Measurements from ENCODE around the gene ITFG2. TPM values are rescaled to one million over a fixed set of nuclear protein-coding genes. Genes with fewer than 3 reads are reported as not detected.

ITFG2 gene
- total RNA-seq, 1 experiment from 2014 or later = 31.9 TPM

DNA sequence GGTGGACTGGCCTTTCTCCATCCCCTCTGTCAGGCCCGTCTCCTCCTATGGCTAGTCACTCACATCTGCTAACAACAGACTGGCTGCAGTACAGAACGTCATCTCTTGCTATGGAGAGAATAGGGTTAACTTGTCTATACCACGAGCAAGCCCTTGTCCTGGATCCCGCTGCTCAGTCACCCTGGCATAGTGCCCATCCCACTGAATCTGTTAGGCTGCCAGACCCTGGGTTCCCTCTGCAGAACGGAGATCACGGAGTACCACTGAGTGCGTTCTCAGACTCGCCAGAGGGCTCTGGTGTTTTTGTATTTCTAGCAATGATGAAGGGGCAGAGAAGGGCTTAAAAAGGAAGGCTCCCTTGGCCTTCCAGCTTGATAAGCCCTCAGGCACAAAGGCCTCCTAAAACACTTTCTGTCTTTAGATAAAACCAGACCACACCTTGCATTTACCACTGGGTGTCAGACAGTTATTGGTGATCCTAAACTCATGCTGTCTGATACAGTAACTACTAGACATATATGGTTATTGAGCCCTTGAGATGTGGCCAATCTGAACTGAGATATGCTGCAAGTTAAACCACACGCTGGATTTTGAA is 28.7 kb downstream of the ITFG2 start:
- no peak overlapping the region for H3K9ac ChIP-seq (ENCODE audit: low read length)
- no peaks in the 10 kb centered on the region for H4K20me1 ChIP-seq (ENCODE audit: insufficient read depth, low read depth, low read length)
- H3K79me2 ChIP-seq (ENCODE audit: low read length) = no peaks in the 10 kb centered on the region
- no peaks in the 10 kb centered on the region for H3K9me3 ChIP-seq (ENCODE audit: low read length)
- DNase-seq = no peak
- H3K4me2 ChIP-seq (ENCODE audit: low read depth, low read length, poor library complexity, severe bottlenecking) = no peak overlapping the region
- peaks cover 19% of the 10 kb centered on the region; the same call in 1 of the 2 replicates for H3K36me3 ChIP-seq (ENCODE audit: insufficient read depth, low read length)
- no peaks in the 10 kb centered on the region for H3K27me3 ChIP-seq (ENCODE audit: low read length)
- no peak overlapping the region for H3K4me3 ChIP-seq (ENCODE audit: low read length)
- H2AFZ ChIP-seq (ENCODE audit: low read length) = no peak overlapping the region
- H3K9me2 ChIP-seq (replicated peaks; ENCODE audit: insufficient read depth, low read length) = no peaks in the 10 kb centered on the region
- H3K27ac ChIP-seq (ENCODE audit: low read length) = no peak overlapping the region
- no peaks in the 10 kb centered on the region for H3K4me1 ChIP-seq (ENCODE audit: low read length)

DNA sequence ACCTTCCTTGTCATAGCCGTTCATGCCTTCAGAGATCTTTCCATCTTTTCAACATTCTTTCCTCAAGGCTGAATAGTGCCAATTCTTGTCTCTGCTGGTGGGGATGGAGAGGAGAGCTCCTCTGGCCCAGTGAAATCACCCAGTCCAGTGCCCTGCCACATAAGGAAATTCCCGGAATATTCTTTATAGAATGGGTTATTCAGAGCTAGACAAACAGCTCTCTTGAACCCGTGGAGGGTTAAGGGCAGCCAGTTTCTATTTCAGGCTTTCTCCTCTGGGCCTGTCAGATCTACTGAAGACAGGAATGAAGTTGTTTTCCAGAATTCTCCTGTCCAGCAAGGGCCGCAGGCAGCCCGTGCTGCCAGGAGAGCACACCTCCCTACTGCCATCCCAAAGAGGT is 30.5 kb downstream of the ITFG2 start:
- H3K9me2 ChIP-seq (replicated peaks; ENCODE audit: insufficient read depth, low read length) = no peaks in the 10 kb centered on the region
- H3K79me2 ChIP-seq (ENCODE audit: low read length) = no peaks in the 10 kb centered on the region
- no peak for DNase-seq
- H3K4me1 ChIP-seq (ENCODE audit: low read length) = no peaks in the 10 kb centered on the region
- H4K20me1 ChIP-seq (ENCODE audit: insufficient read depth, low read depth, low read length) = no peaks in the 10 kb centered on the region
- H3K4me3 ChIP-seq (ENCODE audit: low read length) = no peak overlapping the region
- H3K27ac ChIP-seq (ENCODE audit: low read length) = no peak overlapping the region
- H3K9ac ChIP-seq (ENCODE audit: low read length) = no peak overlapping the region
- H3K9me3 ChIP-seq (ENCODE audit: low read length) = no peaks in the 10 kb centered on the region
- no peaks in the 10 kb centered on the region for H3K27me3 ChIP-seq (ENCODE audit: low read length)
- no peak overlapping the region for H3K4me2 ChIP-seq (ENCODE audit: low read depth, low read length, poor library complexity, severe bottlenecking)
- H2AFZ ChIP-seq (ENCODE audit: low read length) = no peak overlapping the region
- H3K36me3 ChIP-seq (ENCODE audit: insufficient read depth, low read length) = peaks cover 11% of the 10 kb centered on the region; the same call in 1 of the 2 replicates

DNA sequence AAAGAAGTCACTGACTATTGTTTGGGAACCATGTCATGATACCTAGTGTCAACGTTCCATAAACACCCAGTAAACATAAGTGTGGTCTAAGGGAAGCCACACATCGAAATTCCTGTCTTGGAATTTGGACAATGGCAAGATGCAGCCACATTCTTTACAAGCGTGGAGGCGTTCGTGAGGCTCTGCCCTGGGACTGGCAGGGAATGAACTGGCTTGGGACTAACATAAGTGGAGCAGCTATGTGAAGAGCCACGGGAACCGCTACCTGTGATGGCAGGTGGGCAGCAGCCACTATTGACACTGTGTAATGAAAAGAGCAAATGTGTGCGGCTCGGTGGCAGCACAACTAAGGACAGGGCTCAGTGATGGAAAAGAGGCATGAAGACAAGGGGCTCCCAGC is 32.3 kb downstream of the ITFG2 start:
- H3K27ac ChIP-seq (ENCODE audit: low read length) = no peak overlapping the region
- H3K36me3 ChIP-seq (ENCODE audit: insufficient read depth, low read length) = peaks cover 5% of the 10 kb centered on the region; the same call in 1 of the 2 replicates
- no peaks in the 10 kb centered on the region for H4K20me1 ChIP-seq (ENCODE audit: insufficient read depth, low read depth, low read length)

DNA sequence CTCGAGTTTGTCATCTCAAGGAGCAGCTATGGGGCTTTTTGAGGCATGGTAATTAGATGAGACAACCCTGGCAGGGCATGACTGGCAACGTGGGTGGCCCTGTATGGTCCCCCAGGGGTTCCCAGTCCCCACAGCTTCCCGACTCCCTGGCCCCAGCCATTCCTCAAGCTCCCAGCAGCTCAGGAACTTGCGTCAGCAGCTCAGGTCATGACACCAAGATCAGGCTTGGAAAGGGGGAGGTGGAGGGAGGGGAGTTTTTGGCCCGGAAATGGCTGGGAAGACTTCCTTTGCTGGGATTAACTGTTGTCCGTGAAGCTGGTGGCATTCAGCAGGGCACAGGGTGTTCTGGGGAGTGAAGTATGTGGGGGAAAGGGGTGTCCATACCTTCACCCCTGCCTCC is 32.8 kb downstream of the ITFG2 start:
- H3K79me2 ChIP-seq (ENCODE audit: low read length) = no peaks in the 10 kb centered on the region
- no peaks in the 10 kb centered on the region for H3K9me3 ChIP-seq (ENCODE audit: low read length)
- H3K27ac ChIP-seq (ENCODE audit: low read length) = no peak overlapping the region
- H3K4me3 ChIP-seq (ENCODE audit: low read length) = no peak overlapping the region
- H3K9ac ChIP-seq (ENCODE audit: low read length) = no peak overlapping the region
- DNase-seq = no peak
- peaks cover 5% of the 10 kb centered on the region; the same call in 1 of the 2 replicates for H3K36me3 ChIP-seq (ENCODE audit: insufficient read depth, low read length)
- no peak overlapping the region for H3K4me2 ChIP-seq (ENCODE audit: low read depth, low read length, poor library complexity, severe bottlenecking)
- H4K20me1 ChIP-seq (ENCODE audit: insufficient read depth, low read depth, low read length) = no peaks in the 10 kb centered on the region
- no peaks in the 10 kb centered on the region for H3K27me3 ChIP-seq (ENCODE audit: low read length)
- H2AFZ ChIP-seq (ENCODE audit: low read length) = no peak overlapping the region
- H3K9me2 ChIP-seq (replicated peaks; ENCODE audit: insufficient read depth, low read length) = no peaks in the 10 kb centered on the region
- no peaks in the 10 kb centered on the region for H3K4me1 ChIP-seq (ENCODE audit: low read length)

More for the DNA sequence above, 32.3 kb downstream of the ITFG2 start:
- Histone ChIP-seq H3K9me2 (replicated peaks; ENCODE audit: insufficient read depth, low read length) (no peaks in the 10 kb centered on the region), H3K4me3 (ENCODE audit: low read length) (no peak overlapping the region), H2AFZ (ENCODE audit: low read length) (no peak overlapping the region), H3K79me2 (ENCODE audit: low read length) (no peaks in the 10 kb centered on the region), H3K9me3 (ENCODE audit: low read length) (no peaks in the 10 kb centered on the region), H3K27me3 (ENCODE audit: low read length) (no peaks in the 10 kb centered on the region), H3K9ac (ENCODE audit: low read length) (no peak overlapping the region), H3K4me1 (ENCODE audit: low read length) (no peaks in the 10 kb centered on the region), H3K4me2 (ENCODE audit: low read depth, low read length, poor library complexity, severe bottlenecking) (no peak overlapping the region)
- DNase-seq = no peak

DNA sequence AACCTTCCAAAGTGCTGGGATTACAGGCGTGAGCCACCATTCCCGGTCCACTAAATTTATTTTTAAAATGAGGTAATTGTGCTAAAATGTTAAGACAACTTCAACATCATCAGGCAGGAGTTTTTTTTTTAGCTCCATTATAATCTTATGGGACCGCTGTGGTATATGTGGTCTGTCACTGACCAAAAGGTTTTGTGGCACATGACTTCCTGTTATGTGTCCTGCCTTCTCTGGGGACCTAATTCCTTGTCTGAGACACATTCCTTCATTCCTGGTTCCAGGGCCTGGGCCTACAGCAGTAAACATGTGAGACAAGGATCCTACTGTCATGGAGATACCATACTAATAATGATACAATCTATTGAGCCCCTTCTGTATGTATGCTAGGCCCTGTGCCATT is 39.5 kb downstream of the ITFG2 start:
- no peak for DNase-seq
- Histone ChIP-seq H4K20me1 (ENCODE audit: insufficient read depth, low read depth, low read length) (no peaks in the 10 kb centered on the region), H3K27ac (ENCODE audit: low read length) (no peak overlapping the region), H3K4me3 (ENCODE audit: low read length) (no peak overlapping the region), H3K4me2 (ENCODE audit: low read depth, low read length, poor library complexity, severe bottlenecking) (no peak overlapping the region), H2AFZ (ENCODE audit: low read length) (no peak overlapping the region), H3K27me3 (ENCODE audit: low read length) (no peaks in the 10 kb centered on the region), H3K4me1 (ENCODE audit: low read length) (peaks cover 10% of the 10 kb centered on the region), H3K9ac (ENCODE audit: low read length) (no peak overlapping the region), H3K9me3 (ENCODE audit: low read length) (no peaks in the 10 kb centered on the region), H3K9me2 (replicated peaks; ENCODE audit: insufficient read depth, low read length) (no peaks in the 10 kb centered on the region), H3K36me3 (ENCODE audit: insufficient read depth, low read length) (no peaks in the 10 kb centered on the region), H3K79me2 (ENCODE audit: low read length) (no peaks in the 10 kb centered on the region)

DNA sequence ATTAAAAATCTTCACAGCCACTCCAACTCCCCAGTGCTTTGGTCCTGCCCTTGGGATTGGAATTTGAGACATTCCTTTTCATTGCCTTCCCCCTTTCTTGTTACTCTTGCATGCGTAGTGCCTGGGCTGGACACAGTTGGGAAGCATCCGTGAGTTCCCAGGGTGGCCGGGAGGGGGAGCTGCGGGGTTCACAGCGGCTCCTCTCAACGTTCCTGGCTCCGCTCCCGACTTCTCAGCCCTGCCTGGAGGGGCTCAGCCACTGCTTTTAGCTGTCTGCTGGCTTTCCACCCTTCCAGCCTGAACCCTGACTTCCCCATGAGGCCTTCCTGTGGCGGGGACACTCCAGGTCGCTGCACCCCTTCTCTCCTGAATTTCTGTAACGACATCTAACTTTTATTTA is 41.2 kb downstream of the ITFG2 start:
- Histone ChIP-seq H3K9ac (ENCODE audit: low read length) (no peak overlapping the region), H3K9me2 (replicated peaks; ENCODE audit: insufficient read depth, low read length) (no peaks in the 10 kb centered on the region), H3K27me3 (ENCODE audit: low read length) (no peaks in the 10 kb centered on the region), H2AFZ (ENCODE audit: low read length) (no peak overlapping the region), H3K9me3 (ENCODE audit: low read length) (no peaks in the 10 kb centered on the region), H3K4me2 (ENCODE audit: low read depth, low read length, poor library complexity, severe bottlenecking) (no peak overlapping the region), H3K4me1 (ENCODE audit: low read length) (peaks cover 21% of the 10 kb centered on the region), H3K36me3 (ENCODE audit: insufficient read depth, low read length) (peaks cover 1% of the 10 kb centered on the region; the same call in 1 of the 2 replicates), H3K79me2 (ENCODE audit: low read length) (no peaks in the 10 kb centered on the region), H3K27ac (ENCODE audit: low read length) (no peak overlapping the region), H3K4me3 (ENCODE audit: low read length) (no peak overlapping the region), H4K20me1 (ENCODE audit: insufficient read depth, low read depth, low read length) (no peaks in the 10 kb centered on the region)
- peak; percentile 58 for DNase-seq

DNA sequence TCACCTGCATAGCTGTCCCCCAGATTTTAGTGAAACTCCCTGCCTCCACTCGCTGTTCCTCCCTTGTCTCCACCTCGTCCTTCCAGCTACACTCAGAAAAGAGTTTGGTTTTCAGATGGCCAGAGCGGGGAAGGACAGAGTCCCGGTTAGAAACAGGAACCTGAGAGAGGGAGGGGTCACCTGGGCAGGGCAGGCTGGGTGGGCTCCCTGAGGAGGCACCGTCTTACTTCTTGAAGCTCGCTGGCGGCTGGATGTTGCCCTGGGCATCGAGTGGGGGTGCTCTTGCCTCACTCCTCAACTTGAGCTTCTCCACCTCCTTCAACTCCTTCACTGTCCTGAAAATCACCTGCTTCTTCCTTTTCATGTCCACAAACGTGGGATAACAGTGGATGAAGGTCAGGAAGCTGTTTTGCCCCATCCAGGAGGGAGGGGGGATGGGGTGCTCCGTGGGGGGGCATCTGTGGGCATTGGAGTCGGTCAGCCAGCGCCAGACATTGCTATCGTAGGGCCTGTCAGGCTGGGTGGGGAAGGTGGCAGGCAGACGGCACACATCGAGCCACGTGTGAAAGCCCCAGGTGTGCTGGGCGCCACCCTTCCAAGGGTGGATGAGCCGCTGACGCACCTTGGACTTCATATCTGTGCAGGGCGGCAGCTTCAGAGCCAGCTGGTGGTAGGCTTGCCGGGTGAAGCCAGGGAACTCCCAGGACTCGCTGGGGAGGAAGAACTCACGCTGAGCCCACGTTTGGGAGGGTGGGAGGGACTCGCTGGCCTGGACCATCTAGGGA is 42.4 kb downstream of the ITFG2 start:
- Histone ChIP-seq H3K36me3 (ENCODE audit: insufficient read depth, low read length) (peaks cover 14% of the 10 kb centered on the region; the same call in 1 of the 2 replicates), H3K27ac (ENCODE audit: low read length) (no peak overlapping the region)

DNA sequence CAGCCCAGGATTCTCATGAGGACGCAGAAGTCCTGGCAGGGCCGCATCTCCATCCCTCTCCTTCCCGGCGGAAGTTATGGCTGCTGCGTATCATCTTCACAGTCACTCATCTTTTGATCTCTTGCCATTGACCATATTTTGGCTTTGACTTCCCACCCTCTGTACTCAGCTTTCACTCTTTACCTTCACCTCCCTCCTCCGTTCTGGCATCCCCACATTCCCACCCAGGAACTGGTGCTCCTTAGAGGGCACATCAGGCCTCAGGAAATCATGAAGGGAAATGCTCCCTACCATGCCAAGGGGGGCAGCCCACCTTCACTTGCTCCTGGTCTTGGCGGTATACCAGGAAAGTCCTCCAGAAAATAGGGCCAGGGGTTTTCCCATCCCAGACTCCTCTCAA is 43.1 kb downstream of the ITFG2 start:
- H4K20me1 ChIP-seq (ENCODE audit: insufficient read depth, low read depth, low read length) = no peaks in the 10 kb centered on the region
- no peaks in the 10 kb centered on the region for H3K9me2 ChIP-seq (replicated peaks; ENCODE audit: insufficient read depth, low read length)
- H3K79me2 ChIP-seq (ENCODE audit: low read length) = no peaks in the 10 kb centered on the region
- no peak overlapping the region for H3K9ac ChIP-seq (ENCODE audit: low read length)
- peaks cover 22% of the 10 kb centered on the region for H3K4me1 ChIP-seq (ENCODE audit: low read length)
- DNase-seq = no peak
- no peak overlapping the region for H3K27ac ChIP-seq (ENCODE audit: low read length)
- H2AFZ ChIP-seq (ENCODE audit: low read length) = no peak overlapping the region
- H3K27me3 ChIP-seq (ENCODE audit: low read length) = no peaks in the 10 kb centered on the region
- H3K4me3 ChIP-seq (ENCODE audit: low read length) = no peak overlapping the region
- H3K9me3 ChIP-seq (ENCODE audit: low read length) = no peaks in the 10 kb centered on the region
- no peak overlapping the region for H3K4me2 ChIP-seq (ENCODE audit: low read depth, low read length, poor library complexity, severe bottlenecking)
- peaks cover 14% of the 10 kb centered on the region; the same call in 1 of the 2 replicates for H3K36me3 ChIP-seq (ENCODE audit: insufficient read depth, low read length)

More for the DNA sequence above, 42.4 kb downstream of the ITFG2 start:
- DNase-seq = no peak
- no peaks in the 10 kb centered on the region for H4K20me1 ChIP-seq (ENCODE audit: insufficient read depth, low read depth, low read length)
- H2AFZ ChIP-seq (ENCODE audit: low read length) = no peak overlapping the region
- H3K4me1 ChIP-seq (ENCODE audit: low read length) = peaks cover 22% of the 10 kb centered on the region
- H3K4me3 ChIP-seq (ENCODE audit: low read length) = no peak overlapping the region
- no peaks in the 10 kb centered on the region for H3K9me3 ChIP-seq (ENCODE audit: low read length)
- no peak overlapping the region for H3K4me2 ChIP-seq (ENCODE audit: low read depth, low read length, poor library complexity, severe bottlenecking)
- H3K79me2 ChIP-seq (ENCODE audit: low read length) = no peaks in the 10 kb centered on the region
- no peaks in the 10 kb centered on the region for H3K9me2 ChIP-seq (replicated peaks; ENCODE audit: insufficient read depth, low read length)
- H3K27me3 ChIP-seq (ENCODE audit: low read length) = no peaks in the 10 kb centered on the region
- no peak overlapping the region for H3K9ac ChIP-seq (ENCODE audit: low read length)
